ENCODE data around the gene CLEC3A.
A peak's percentile ranks its signal among the peaks of the same experiment; 100 is the strongest.
"Not testable (repeated sequence)": the region's sequence is repeated elsewhere in the genome, so short reads cannot be mapped to it uniquely, and the experiment has no call there.

The CLEC3A gene

DNA sequence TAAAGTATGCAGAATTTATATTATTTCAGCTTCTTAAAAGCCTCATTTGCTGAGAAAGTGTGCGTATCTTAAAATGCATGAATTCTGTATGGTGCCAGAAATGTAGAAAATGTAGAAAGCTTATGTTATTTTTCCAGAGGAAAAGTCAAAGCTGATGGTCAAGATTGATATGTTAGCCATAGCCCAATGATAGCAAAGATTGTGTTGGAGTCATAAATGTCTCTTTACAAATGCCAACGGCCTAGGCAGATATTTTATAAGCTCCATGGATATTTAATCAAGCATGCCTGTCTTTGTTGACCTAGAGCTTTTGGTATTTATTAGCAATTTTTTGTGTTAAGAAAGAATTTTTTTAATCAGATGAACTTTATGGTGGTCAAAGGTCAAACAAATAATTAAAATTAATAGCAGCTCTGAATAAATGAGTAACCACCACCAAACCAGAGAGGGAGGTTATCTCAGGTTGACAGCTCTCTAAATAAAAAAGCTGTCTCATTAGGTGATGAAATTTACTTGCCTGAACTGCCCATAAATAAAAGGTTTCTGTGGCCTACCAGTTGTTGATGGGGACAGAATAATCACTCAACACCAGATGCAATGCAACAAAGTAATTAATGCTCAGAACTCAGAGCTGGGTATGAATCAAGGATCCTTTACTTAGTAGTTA lies 28.5 kb downstream of the CLEC3A start:
- no peak overlapping the region for H3K4me3 ChIP-seq (ENCODE audit: low read depth, low read length)
- TF ChIP-seq, protein P1, sequence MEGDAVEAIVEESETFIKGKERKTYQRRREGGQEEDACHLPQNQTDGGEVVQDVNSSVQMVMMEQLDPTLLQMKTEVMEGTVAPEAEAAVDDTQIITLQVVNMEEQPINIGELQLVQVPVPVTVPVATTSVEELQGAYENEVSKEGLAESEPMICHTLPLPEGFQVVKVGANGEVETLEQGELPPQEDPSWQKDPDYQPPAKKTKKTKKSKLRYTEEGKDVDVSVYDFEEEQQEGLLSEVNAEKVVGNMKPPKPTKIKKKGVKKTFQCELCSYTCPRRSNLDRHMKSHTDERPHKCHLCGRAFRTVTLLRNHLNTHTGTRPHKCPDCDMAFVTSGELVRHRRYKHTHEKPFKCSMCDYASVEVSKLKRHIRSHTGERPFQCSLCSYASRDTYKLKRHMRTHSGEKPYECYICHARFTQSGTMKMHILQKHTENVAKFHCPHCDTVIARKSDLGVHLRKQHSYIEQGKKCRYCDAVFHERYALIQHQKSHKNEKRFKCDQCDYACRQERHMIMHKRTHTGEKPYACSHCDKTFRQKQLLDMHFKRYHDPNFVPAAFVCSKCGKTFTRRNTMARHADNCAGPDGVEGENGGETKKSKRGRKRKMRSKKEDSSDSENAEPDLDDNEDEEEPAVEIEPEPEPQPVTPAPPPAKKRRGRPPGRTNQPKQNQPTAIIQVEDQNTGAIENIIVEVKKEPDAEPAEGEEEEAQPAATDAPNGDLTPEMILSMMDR (IDR thresholded peaks at IDR 0.05; ENCODE audit: control insufficient read depth, extremely low read depth, insufficient read depth), result no peak
- DNase-seq (ENCODE audit: low read depth), result peak; percentile 41

DNA sequence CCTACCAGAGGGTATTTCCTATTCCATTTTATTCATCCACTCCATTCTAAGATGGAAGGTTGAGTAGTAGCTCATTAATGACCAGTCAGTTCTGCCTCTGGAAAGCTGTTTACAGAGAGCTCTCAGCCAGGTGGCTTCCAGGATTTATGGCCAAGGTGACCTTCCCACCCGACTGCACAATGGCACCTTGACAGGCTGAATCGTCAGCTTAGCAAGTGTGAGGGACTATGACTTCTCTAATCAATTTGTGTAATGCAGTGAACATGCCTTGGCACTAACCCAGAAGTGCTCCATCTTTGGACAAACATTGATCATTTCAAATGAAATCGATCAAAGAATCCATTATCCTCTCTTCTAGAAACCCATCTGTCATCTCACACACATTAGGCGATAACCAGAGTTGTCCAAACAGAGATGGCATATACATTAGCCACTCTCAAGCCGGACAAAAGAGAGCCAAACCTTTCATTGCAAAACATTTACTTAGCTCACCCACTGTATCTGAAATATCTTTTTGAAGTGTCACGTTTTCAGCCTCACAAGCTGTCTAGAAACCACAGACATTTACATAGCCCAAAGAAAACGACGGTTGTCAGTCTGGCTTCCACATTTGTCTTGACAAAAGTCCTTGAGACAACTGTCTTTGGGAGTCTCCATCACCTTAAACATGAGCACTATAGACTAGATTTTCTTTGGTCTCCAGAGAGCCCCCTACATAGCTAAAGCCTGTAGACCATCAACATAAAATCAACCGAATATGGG lies 35.6 kb downstream of the CLEC3A start:
- H3K4me3 ChIP-seq (ENCODE audit: low read depth, low read length), result no peak overlapping the region
- DNase-seq (ENCODE audit: low read depth), result no peak
- TF ChIP-seq, protein P1 (IDR thresholded peaks at IDR 0.05; ENCODE audit: control insufficient read depth, extremely low read depth, insufficient read depth), result no peak

DNA sequence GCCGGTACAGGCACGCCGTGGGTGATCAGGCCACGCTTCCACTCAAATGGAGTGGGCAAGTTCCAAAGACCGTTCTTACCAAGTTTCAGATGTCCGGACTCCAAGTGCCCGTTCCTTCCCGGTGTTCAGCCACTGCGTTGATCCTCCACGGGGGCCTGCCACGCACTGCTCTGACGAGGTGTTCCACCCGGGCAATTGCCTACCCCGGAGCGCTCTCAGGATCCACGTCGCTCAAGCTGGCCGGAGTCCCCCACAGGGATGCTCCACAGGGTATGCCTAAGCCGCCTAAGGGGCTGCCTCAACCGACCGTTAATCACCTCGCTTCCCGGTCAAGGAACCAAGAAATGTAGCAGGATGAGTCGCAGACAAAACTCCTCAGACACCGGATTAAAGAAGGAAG lies 37.5 kb downstream of the CLEC3A start:
- H3K4me3 ChIP-seq (ENCODE audit: low read depth, low read length); DNase-seq (ENCODE audit: low read depth): not testable (repeated sequence)

DNA sequence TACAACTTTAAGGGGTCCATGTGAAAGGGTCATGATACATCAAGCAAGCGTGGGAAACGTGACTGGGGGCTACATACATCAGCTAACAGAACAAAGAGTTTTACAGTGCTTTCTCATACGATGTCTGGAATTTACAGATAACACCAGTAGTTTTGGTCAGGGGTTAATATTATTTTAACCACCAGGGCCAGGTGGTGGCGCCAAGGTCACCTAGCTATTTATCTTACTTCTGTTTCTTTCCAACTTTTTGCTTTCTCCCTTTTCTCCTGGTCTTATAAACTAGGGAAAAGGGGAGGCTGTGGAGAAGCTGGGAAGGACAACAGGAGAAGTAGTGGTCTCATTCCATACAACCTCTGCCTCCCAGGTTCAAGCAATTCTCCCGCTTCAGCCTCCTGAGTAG lies 37.9 kb downstream of the CLEC3A start:
- H3K4me3 ChIP-seq (ENCODE audit: low read depth, low read length), result no peak overlapping the region
- TF ChIP-seq, protein P1 (IDR thresholded peaks at IDR 0.05; ENCODE audit: control insufficient read depth, extremely low read depth, insufficient read depth), result peak; percentile 23; the same call in 1 of the 2 replicates
- DNase-seq (ENCODE audit: low read depth), result no peak

DNA sequence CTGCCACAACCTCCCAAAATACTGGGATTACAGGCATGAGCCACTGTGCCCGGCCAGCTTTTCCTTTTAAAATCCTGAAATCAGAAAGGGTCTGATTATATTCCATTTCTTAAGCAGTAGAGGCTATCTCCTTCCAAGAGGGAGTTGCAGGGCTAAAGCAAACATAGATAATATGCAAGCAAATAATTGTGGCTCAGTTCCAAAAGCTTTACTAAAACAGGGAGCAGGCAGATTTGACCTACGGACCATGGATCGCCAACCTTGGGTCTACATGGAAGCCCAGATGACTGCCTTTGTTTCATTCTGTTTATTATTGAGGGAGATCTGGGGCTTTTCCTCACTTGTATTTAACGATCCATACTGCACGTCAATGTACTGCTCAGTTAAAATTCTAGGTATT lies 38.5 kb downstream of the CLEC3A start:
- DNase-seq (ENCODE audit: low read depth), result no peak
- TF ChIP-seq, protein P1 (IDR thresholded peaks at IDR 0.05; ENCODE audit: control insufficient read depth, extremely low read depth, insufficient read depth), result no peak

DNA sequence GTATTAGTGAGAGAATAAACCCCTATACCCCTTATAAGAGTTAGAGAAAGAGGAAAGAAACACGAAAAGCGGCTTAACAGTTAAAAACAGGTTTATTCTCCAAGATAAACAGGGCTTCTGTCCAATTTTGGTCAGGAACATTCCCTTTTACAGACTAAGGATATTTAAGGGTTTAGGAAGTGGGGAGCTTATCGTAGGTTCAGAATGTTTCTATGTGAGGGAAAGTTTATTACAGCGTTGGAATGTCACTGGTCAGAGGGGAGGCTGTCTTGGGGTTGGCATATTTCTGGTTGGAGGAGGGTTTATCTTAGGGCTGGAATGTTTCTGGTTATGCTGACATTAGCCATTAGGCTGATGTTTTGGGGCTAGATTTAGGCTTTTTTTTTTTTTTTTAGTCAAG lies 43.0 kb downstream of the CLEC3A start:
- DNase-seq (ENCODE audit: low read depth), result no peak
- TF ChIP-seq, protein P1 (IDR thresholded peaks at IDR 0.05; ENCODE audit: control insufficient read depth, extremely low read depth, insufficient read depth), result no peak
- H3K4me3 ChIP-seq (ENCODE audit: low read depth, low read length), result no peak overlapping the region

More for the DNA sequence above, 38.5 kb downstream of the CLEC3A start:
- H3K4me3 ChIP-seq (ENCODE audit: low read depth, low read length), result no peak overlapping the region

DNA sequence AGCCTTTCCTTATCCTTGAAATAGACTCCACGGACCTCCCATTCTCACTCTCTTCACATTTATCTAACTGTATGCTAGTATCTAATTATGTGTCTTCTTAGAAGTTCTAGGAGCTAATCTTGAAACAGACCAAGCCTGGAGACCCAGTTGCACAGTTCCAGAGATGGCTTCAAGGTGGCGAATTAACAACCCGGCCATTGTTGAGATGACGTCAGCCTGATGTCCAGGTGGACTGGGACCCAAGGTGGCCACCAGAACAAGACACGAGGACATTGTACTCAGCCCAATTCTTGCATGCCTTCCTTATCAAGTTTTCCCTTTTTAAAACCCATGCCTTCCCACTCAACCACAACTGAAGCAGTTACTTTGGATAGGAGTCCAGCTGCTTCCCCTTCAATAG lies 47.6 kb downstream of the CLEC3A start:
- no peak for DNase-seq (ENCODE audit: low read depth)
- no peak overlapping the region for H3K4me3 ChIP-seq (ENCODE audit: low read depth, low read length)

More for the DNA sequence above, 47.6 kb downstream of the CLEC3A start:
- TF ChIP-seq, protein P1 (IDR thresholded peaks at IDR 0.05; ENCODE audit: control insufficient read depth, extremely low read depth, insufficient read depth), result no peak

All from LNCaP clone FGC (cell line).